GM21447 (cell line): ENCODE results near the gene TBC1D1.

Source experiments
- ATAC-seq: cut with Tn5 transposase; IDR thresholded peaks from one replicate; pipeline ENCODE4 v1.9.1; 2021; ENCODE audit not compliant: unreplicated experiment

Gene TBC1D1

GRCh38 chr4:38045289-38045988 lies 154.6 kb downstream of the TBC1D1 start:
- no peak for ATAC-seq

GRCh38 chr4:38046727-38047489 lies 156.0 kb downstream of the TBC1D1 start:
- no peak for ATAC-seq

- no peak for ATAC-seq
These were observed 158.8 kb downstream of the TBC1D1 start for GRCh38 chr4:38049545-38050170.

- no peak for ATAC-seq
These were observed 159.9 kb downstream of the TBC1D1 start for GRCh38 chr4:38050560-38051350.

- no peak for ATAC-seq
These were observed 164.7 kb downstream of the TBC1D1 start for GRCh38 chr4:38055566-38055965.

- ATAC-seq, result no peak
These were observed 165.3 kb downstream of the TBC1D1 start for GRCh38 chr4:38056011-38056685.

- no peak for ATAC-seq
These were observed 167.3 kb downstream of the TBC1D1 start for GRCh38 chr4:38058151-38058550.

- no peak for ATAC-seq
These were observed 170.0 kb downstream of the TBC1D1 start for GRCh38 chr4:38060829-38061431.

GRCh38 chr4:38062088-38062775 lies 171.3 kb downstream of the TBC1D1 start:
- ATAC-seq, result no peak

- ATAC-seq, result no peak
These were observed 171.9 kb downstream of the TBC1D1 start for GRCh38 chr4:38062776-38063097.

- ATAC-seq, result no peak
These were observed 174.3 kb downstream of the TBC1D1 start for GRCh38 chr4:38065176-38065575.

GRCh38 chr4:38065900-38066299 lies 175.0 kb downstream of the TBC1D1 start:
- no peak for ATAC-seq

GRCh38 chr4:38067499-38067898 lies 176.6 kb downstream of the TBC1D1 start:
- ATAC-seq, result no peak

GRCh38 chr4:38068107-38068506 lies 177.2 kb downstream of the TBC1D1 start:
- no peak for ATAC-seq

- ATAC-seq, result no peak
These were observed 178.4 kb downstream of the TBC1D1 start for GRCh38 chr4:38069271-38069760.

- ATAC-seq, result no peak
These were observed 181.0 kb downstream of the TBC1D1 start for GRCh38 chr4:38071801-38072431.

GRCh38 chr4:38072578-38072977 lies 181.7 kb downstream of the TBC1D1 start:
- no peak for ATAC-seq

- ATAC-seq, result no peak
These were observed 182.8 kb downstream of the TBC1D1 start for GRCh38 chr4:38073596-38074234.
